Endometrium (tissue), 2 donors: ENCODE data around the gene ERCC3.
"Not testable (repeated sequence)": the region's sequence is repeated elsewhere in the genome, so short reads cannot be mapped to it uniquely, and the experiment has no call there.

Experiments
- FAIRE-seq: peaks from 2 replicates; lab custom pipeline; 2012; peaks lifted over from hg19 to GRCh38; lab: Jason Lieb, UNC
- donor health status: control.
- donor health status: control.

Gene ERCC3

DNA sequence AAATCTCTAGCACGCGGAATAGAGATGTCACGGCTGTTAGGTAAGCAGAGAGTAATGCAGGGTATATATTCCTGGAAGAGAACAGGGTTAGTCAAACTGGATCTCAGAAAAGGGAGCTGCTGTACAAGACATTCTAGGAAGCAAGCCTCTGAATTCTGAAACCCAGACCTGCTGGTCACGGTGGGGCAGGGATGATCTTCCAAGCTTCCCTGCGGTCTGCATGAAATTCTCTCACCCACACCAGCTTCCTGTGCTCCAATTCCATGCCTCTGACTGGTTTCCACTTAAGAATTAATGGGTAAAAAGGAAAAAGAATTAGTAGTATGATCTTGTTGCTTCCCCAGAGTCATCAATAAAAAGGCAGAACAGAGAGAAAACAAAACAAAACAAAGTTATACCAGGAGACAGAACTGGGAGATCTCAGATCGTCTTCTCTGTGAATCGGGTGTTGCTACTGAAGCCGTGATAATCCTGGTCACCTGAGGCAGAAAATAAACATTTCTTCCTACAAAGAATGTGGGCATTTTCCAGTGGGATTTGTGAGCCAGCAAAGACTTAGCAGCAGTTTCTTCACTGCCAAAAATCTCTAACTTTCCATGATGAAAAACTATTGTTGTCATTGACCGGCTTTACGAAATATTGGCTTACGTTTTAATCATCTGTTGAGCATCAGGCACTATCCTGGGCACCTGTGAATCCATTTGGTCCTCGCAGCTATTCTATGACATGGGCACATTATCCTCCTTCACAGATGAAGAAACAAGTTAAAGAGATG, 68.6 kb downstream of the ERCC3 start:
- no peak for FAIRE-seq

DNA sequence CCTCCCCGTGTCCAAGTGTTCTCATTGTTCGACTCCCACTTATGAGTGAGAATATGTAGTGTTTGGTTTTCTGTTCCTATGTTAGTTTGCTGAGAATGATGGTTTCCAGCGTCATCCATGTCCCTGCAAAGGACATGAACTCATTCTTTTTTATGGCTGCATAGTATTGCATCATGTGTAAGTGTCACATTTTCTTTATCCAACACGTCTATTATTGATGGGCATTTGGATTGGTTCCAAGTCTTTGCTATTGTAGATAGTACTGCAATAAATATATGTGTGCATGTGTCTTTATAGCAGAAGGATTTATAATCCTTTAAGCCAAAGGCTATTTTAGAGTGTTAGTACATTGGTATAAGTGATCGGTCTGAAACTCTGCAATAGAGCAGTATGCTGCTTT, 69.8 kb downstream of the ERCC3 start:
- not testable (repeated sequence) for FAIRE-seq

DNA sequence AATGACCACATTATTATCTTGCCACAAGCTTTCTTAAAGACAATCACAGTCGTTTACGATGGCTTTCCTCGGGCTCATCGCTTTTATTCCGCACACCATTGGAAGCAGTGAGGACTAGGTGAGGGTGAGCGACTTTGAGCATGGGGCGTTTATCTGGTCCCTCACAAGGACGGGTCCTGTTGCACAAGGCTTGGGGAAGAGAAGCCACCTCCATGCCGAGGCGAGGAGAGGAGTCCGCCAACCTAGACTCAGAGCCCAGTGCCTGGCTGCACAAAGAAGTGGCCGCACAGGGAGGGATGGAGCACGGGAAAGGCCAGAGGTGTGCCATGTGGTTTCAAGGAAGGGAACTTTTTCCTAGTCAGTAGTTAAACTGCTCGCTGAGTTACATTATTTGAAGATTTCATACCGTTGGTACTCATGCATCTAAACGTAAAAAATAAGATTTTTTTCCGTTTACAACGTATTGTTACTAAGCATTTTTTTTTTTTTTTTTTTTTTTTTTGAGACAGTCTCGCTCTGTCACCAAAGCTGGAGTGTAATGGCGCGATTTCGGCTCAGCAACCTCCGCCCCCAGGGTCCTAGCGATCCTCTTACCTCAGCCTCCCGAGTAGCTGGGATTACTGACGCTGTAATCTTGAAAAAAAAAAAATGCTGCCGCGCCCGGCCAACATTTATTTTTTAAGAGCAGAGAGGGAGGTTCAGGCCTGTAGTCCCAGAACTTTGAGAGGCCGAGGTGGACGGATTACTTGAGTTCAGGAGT, 73.0 kb downstream of the ERCC3 start:
- no peak for FAIRE-seq

DNA sequence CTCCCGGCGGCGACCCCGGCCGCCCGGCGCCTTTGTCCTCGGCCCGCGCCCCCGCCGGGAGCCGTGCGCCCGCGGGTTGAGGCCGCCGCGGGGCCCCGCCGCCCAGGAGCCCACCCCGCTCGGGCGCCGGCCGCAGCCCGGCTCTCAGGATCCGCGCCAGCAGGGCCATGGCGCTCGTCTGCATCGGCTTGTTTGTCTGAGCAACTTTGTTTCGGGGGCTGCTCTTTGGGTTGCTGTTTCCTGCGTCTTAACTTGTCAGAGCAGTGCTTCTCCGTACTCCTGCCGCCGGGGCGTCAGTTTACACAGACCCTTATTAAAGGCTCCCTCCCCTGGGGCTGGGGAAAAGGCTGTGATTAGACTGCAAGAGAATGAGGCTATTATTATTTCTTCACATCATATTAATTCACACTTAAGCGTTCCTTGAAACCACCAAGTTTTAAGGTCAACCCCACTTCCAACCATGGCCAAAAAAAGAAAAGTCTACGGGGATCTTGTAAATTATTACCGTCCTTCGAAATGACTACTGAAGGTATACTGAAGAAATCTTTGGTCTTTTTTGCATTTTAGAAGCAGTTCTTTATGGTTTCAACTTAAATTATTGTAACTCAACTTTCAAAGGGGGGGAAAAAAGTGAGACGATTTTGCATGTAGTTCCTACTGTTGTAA, 73.7 kb downstream of the ERCC3 start, which contains the start of gene CYP27C1:
TSS of gene CYP27C1 (minus strand) at position 198 of the 666 bp plus-strand sequence. CDS start at position 169, 29 bp downstream.
- FAIRE-seq = no peak

DNA sequence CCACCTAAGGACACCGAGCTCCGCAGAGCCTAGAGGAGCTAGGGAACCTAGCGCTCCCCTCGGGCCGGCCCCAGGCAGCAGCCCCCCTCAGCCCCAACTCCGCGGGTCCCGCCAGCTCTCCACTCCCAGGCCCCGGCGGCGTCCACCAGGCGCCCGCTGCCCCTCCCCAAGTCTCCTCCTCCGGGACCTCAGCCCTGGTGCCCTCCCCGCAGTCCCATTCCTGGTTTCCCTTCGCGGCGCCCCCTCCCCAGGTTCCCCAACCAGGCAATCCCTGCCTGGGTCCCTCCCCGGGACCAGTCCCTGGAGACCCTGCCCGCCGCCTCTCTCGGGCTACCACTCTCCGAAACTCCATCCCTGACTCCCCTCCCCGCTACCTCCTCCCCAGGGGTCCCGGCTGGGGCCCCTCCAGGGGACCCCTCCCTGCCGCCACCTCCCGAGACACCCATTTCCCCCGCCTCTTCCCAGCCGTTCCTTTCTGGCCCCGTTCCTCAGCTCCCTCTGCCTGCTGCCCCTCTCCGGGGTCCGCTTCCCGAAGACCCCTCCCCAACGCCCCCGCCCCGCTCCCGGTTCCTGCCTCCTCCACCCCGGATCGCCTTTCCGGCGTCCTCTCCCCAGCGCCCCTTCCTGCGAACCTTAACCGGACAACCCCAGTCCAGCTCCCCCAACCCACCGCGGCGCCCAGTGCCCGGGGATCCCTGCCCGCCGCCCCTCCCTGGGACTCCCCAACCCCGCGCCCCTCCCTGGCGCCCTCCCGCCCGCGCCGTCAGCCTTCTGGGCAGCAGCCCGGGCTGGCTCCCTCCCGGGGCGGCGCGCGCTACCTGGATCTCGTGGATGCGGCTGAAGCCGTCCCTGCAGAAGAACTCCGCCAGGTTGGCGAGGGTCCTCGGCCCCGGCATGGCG, 74.5 kb downstream of the ERCC3 start:
- no peak for FAIRE-seq

DNA sequence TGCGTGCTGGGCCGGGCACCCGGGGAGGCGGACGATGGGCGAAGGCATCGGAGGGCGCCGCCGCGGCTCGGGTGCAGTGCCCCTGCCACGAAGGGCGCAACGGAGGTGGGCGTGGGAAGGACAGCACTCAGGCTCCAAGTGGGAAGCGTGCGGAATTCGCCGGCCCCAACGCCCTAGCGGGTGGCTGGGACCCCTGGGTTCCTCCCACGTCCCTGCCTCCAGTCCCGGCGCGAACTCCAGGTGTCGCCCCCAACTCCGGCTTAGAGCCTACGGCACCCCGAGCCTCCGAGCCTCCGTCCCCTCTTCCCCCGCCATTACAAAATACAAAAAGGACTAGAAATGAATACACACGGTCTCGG, 75.2 kb downstream of the ERCC3 start:
- FAIRE-seq = no peak

DNA sequence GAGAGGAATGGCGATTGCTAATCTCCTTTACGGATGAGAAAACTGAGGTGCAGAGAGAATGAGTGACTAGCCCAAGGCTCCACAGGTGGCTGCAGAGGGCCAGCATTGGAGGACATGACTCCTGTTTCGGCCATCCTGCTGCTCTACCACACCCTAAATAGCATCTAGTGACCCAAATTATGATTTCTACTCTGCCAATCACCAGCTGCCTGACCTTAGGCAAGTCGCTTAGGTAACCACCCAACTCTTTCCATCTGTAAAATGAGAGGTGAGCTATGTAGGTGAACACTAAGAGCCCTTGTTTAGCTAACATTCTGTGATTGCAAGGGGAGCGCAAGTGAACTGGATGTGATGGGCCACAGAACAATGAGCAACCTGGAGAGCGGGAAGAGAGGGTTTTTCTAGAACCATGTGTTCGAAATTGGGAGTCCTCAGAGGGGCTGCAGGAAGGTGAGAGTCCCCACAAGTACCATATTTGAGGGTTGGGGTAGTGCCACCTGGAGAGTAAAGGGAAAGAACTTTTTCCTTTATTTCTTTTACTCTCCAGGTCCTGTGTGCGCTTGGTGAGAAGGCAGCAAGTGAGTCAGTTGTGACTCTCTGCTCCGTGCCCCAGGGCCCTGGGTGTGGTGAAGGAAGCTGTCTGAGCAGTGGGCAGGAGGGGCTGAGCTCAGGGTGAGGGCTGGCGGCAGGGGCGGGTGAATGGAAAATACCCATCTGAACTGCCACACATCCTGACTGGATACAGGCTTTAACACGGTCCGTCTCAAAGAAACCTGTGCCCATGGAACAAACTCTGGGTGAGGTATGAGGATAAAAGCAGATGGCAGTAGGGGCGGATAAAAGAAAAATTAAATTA, 76.2 kb downstream of the ERCC3 start:
- FAIRE-seq = no peak

DNA sequence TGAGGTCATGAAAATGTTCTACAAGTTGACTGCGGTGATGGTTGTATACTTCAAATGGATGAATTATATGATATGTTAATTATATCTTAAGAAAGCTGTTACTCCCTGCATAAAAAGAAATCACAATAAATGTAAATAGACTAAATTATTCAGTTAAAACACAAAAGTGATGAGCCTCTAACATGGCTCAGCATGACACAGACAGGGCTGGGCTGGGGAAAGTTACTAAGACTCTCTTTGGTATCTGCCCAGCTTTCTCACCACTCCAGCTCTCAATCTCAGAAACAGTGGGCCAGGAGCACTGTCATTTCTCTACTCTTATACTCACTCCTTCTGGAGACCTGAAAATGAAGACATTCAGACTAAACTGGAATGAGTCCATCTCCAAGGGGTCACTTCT, 77.4 kb downstream of the ERCC3 start:
- FAIRE-seq = no peak

DNA sequence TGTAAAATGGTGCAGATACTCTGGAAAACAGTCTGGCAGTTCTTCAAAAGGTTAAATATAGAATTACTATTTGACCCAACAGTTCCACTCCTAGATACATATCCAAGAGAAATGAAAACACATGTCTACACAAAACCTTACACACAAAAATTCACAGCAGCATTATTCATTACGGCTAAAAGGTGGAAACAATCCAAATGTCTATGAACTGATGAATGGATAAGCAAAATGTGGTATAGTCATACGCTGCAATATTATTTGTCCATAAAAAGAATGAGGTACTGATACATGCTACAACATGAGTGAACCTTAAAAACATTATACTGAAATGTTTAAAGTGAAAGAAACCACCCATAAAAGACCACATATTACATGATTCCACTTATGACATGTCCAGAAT, 77.8 kb downstream of the ERCC3 start:
- no peak for FAIRE-seq

DNA sequence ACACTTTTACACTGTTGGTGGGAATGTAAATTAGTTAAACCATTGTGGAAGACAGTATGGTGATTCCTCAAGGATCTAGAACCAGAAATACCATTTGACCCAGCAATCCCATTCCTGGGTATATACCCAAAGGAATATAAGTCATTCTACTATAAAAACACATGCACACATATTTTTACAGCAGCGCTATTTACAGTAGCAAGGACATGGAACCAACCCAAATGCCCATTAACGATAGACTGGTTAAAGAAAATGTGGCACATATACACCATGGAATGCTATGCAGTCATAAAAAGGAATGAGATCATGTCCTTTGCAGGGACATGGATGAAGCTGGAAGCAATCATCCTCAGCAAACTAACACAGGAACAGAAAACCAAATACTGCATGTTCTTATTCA, 79.7 kb downstream of the ERCC3 start:
- not testable (repeated sequence) for FAIRE-seq

DNA sequence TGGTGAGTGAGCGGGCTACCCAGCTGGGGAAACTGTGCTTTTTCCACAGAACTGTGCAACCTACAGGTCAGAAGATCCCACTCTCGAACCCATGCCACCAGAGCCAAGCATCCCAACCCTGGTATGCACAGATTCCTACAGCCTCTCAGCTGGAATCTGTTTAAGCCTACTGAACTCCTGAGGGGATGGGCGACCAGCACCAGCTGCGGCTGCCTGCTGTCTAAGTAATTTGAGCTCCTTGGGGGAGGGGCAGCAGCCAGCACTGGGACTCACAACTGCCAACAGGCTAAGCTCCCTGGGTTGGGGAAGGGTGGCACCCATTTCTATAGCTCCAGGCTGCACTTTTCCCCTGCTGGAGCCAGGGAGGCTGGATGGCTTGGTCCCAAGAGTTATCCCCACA, 85.6 kb downstream of the ERCC3 start:
- no peak for FAIRE-seq
